Heart left ventricle (tissue), 13 donors: Measurements from ENCODE around the gene MAMDC2.

ENCODE experiments used
- POLR2A ChIP-seq, 2 donors: fragments of 450-650 bp; IDR thresholded peaks; one replicate each; pipeline ENCODE4 v1.6.1; 2017; ENCODE audit warnings: antibody characterized with exemption in 2 of 2, mild to moderate bottlenecking in 2 of 2, moderate library complexity in 2 of 2
- TF ChIP-seq, protein P1 (sequence below), 12 donors: fragments of 200-600 bp; sonication (generic) in 4 of 12; IDR thresholded peaks; one replicate each; pipeline versions ENCODE4 v1.5.0 to v1.8.0; 2018 to 2022; ENCODE audit warnings: antibody characterized with exemption in 12 of 12, mild to moderate bottlenecking in 5 of 12
- donor health status: ischemic (EF 13 %, LVEDD 7.1; RV severe dilation, severe dysfunction).
- donor health status: DM: no; HTN: yes; CAD: no.
- donor health status: DM: no; HTN: no; CAD: no.
- donor health status: ischemic (EF 25% LVEDD 6.9; RV normal size, moderate dysfunction).
- donor health status: ischemic (EF 25% LVEDD 5.7; RV mildly dilated, moderate dysfunction).
- donor health status: ischemic (EF 35%, LVEDD 5.7; RV mildly dilated, moderate dysfunction).
- donor health status: nonischemic (EF 11% LVEDD 7.7; RV severe dilation, severe dysfunction).
- donor health status: DM: yes; HTN: yes; CAD: no.
- donor health status: PGD.
- donor health status: ischemic (EF 29% LVEDD 5.4; RV normal size, mild dysfunction).
- donor health status: nonischemic (EF 23%, LVEDD 6.1; RV moderate dilation, normal function).

DNA sequence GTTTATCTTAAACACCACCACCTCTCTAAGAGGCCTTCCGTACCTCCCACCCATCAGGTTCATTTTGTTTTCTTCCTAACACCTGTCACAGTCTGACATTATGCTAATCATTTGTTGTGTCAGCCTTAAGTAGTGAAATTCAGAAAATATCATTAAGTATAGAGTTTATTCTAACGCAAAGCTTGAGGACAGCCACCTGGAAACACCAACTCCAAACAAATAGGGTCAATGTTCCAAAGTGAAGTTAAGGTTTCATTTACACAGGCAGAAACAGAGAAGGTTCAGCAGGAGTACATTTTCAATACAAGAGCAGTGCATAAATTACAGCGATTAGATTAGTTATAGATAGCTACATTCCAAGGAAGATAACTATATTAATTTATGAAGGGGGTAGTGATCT, 213.9 kb downstream of the MAMDC2 start:
- TF ChIP-seq POLR2A (IDR thresholded peaks at IDR 0.05) = no peak
- TF ChIP-seq, protein P1, sequence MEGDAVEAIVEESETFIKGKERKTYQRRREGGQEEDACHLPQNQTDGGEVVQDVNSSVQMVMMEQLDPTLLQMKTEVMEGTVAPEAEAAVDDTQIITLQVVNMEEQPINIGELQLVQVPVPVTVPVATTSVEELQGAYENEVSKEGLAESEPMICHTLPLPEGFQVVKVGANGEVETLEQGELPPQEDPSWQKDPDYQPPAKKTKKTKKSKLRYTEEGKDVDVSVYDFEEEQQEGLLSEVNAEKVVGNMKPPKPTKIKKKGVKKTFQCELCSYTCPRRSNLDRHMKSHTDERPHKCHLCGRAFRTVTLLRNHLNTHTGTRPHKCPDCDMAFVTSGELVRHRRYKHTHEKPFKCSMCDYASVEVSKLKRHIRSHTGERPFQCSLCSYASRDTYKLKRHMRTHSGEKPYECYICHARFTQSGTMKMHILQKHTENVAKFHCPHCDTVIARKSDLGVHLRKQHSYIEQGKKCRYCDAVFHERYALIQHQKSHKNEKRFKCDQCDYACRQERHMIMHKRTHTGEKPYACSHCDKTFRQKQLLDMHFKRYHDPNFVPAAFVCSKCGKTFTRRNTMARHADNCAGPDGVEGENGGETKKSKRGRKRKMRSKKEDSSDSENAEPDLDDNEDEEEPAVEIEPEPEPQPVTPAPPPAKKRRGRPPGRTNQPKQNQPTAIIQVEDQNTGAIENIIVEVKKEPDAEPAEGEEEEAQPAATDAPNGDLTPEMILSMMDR (IDR thresholded peaks at IDR 0.05) = no peak
